Natural killer cell (primary cell): Measurements from ENCODE around the gene PCYT1A. TPM values are rescaled to one million over a fixed set of nuclear protein-coding genes. Genes with fewer than 3 reads are reported as not detected.

Experiments
- ATAC-seq, 3 donors: fragments of 150-1000 bp in 2 of 3; fragments of 200-7000 bp in 1 of 3; cut with Tn5 transposase; 1 replicate in 1 of 3; 2 replicates in 2 of 3; pipeline ENCODE4 v1.10.0; 2021; ENCODE audit warnings: mild to moderate bottlenecking in 2 of 3, moderate library complexity in 2 of 3
- DNase-seq, 2 donors: peaks; one replicate each; pipeline versions ENCODE4 v3.0.0 to v3.0.0-alpha.2; 2013 to 2021; ENCODE audit warnings: mixed read lengths in 1 of 2
- H3K27ac ChIP-seq: one replicate; pipeline ENCODE4 v1.5.1; 2013; ENCODE audit warnings: mild to moderate bottlenecking, low read length
- H3K27me3 ChIP-seq: one replicate; pipeline ENCODE4 v1.6.1; 2013; ENCODE audit warnings: low read length; ENCODE audit not compliant: control insufficient read depth, insufficient read depth
- H3K36me3 ChIP-seq: one replicate; pipeline ENCODE4 v1.6.1; 2013; ENCODE audit warnings: low read length; ENCODE audit not compliant: control insufficient read depth, insufficient read depth
- H3K4me1 ChIP-seq: one replicate; pipeline ENCODE4 v1.6.1; 2013; ENCODE audit warnings: low read length; ENCODE audit not compliant: control insufficient read depth, insufficient read depth
- H3K4me3 ChIP-seq: one replicate; pipeline ENCODE4 v1.5.1; 2013; ENCODE audit warnings: low read length
- H3K9me3 ChIP-seq: one replicate; pipeline ENCODE4 v1.6.1; 2013; ENCODE audit warnings: low read length; ENCODE audit not compliant: control insufficient read depth, insufficient read depth
- H3K27ac Mint-ChIP-seq, 2 donors: one replicate each; pipeline ENCODE4 v1.8.0; 2022; ENCODE audit warnings: mild to moderate bottlenecking in 2 of 2, mixed read lengths in 2 of 2, moderate library complexity in 1 of 2
- H3K27me3 Mint-ChIP-seq, 2 donors: one replicate each; pipeline ENCODE4 v1.8.0; 2022; ENCODE audit warnings: low read depth in 2 of 2, mixed read lengths in 2 of 2
- H3K36me3 Mint-ChIP-seq: one replicate; pipeline ENCODE4 v1.8.0; 2022; ENCODE audit warnings: mixed read lengths
- H3K4me1 Mint-ChIP-seq, 2 donors: one replicate each; pipeline ENCODE4 v1.8.0; 2022; ENCODE audit warnings: mixed read lengths in 2 of 2
- H3K4me3 Mint-ChIP-seq: one replicate; pipeline ENCODE4 v1.8.0; 2022; ENCODE audit warnings: mild to moderate bottlenecking, moderate library complexity, mixed read lengths
- H3K9me3 Mint-ChIP-seq, 2 donors: one replicate each; pipeline ENCODE4 v1.8.0; 2022; ENCODE audit warnings: mixed read lengths in 2 of 2
- CTCF ChIP-seq: fragments of 200-600 bp; IDR thresholded peaks from one replicate; pipeline ENCODE4 v1.8.0; 2022; ENCODE audit warnings: antibody characterized with exemption
- WGBS: methylation state at CpG from one replicate; pipeline ENCODE4 v1.1.7; 2013; ENCODE audit warnings: missing lambda C conversion rate; ENCODE audit not compliant: insufficient coverage; 5-methylcytosine and 5-hydroxymethylcytosine counted together
- intact Hi-C: fragments of 100-400 bp; cut with micrococcal nuclease; formaldehyde crosslinking; loops from one replicate; pipeline ENCODE4 v1.14.2; 2022
- total RNA-seq, 4 donors: library from RNA; stranded (reverse); fragments of 120-200 nt in 1 of 4; gene quantifications; one replicate each; pipeline versions ENCODE4 v1.2.3 to v1.2.4, GENCODE V29; 2013 to 2022

PCYT1A gene
- total RNA-seq, 3 donors from 2014 or later (not counting 1 experiment from before 2014, with no cell fraction given), result 105 to 123 (median 110) TPM

DNA sequence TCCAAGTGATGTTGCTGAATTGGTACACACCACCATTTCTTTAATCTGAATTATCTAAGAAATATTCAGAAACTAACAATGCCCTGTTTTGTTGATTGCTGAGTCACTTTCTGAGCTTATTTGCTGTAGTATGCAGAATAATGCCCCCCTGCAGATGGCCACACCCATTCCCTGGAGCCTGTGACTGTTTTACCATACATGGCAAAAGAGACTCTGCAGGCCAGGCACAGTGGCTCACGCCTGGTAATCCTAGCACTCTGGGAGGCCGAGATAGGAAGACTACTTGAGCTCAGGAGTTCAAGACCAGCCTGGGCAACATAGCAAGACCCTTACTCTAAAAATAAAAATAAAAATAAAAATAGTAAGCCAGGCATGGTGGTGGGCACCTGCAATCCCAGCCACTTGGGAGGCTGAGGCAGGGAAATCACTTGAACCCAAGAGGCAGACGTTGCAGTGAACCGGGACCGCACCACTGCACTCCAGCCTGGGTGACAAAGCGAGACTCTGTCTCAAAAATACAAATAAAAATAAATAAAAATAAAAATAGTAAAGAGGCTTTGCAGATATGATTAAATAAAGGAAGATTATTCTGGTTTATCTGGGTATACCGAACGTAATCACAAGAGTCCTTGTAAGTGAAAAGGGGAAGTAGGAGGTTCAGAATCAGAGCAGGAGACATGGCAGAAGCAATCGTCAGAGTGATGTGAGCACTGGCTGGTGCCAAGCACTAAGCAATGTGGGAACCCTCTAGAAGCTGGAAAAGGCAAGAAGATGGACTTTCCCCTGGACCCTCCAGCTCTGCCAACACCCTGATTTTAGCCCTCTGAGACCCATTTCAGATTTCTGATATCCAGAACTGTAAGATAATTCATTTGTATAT, 19.0 kb downstream of the PCYT1A start:
- no peak for TF ChIP-seq CTCF
- Mint-ChIP-seq H3K4me3 (no peak overlapping the region), H3K27ac (no peak overlapping the region), H3K27me3 (no peaks in the 10 kb centered on the region), H3K9me3 (no peaks in the 10 kb centered on the region), H3K36me3 (peaks cover 5% of the 10 kb centered on the region), H3K4me1 (peaks cover 31 to 32% of the 10 kb centered on the region in 2 donors)
- no peak for DNase-seq
- intact Hi-C loops, result no loop called here
- no peaks in the 10 kb centered on the region for H3K9me3 ChIP-seq
- no peaks in the 10 kb centered on the region for H3K27me3 ChIP-seq
- no peak overlapping the region for H3K4me3 ChIP-seq
- H3K27ac ChIP-seq, result no peak overlapping the region
- no peak for ATAC-seq
- H3K4me1 ChIP-seq, result peaks cover 13% of the 10 kb centered on the region
- H3K36me3 ChIP-seq, result peaks cover 40% of the 10 kb centered on the region
- 78% methylated on average over 8 of the region's 9 CpGs for WGBS

GRCh38 chr3:196263819-196264218, 23.7 kb downstream of the PCYT1A start:
- Histone ChIP-seq H3K27ac (no peak overlapping the region), H3K4me1 (no peaks in the 10 kb centered on the region), H3K27me3 (no peaks in the 10 kb centered on the region), H3K4me3 (no peak overlapping the region), H3K36me3 (peaks cover 23% of the 10 kb centered on the region), H3K9me3 (no peaks in the 10 kb centered on the region)
- Mint-ChIP-seq H3K4me1 (peaks cover 12 to 22% of the 10 kb centered on the region in 2 donors), H3K27ac (peak overlapping the region; percentile 28 to 76), H3K27me3 (no peaks in the 10 kb centered on the region), H3K4me3 (no peak overlapping the region), H3K9me3 (no peaks in the 10 kb centered on the region), H3K36me3 (peaks cover 10% of the 10 kb centered on the region)
- DNase-seq (no peak), ATAC-seq (no peak)
- WGBS, result 98% methylated on average over 7 of the region's 7 CpGs
- TF ChIP-seq CTCF, result no peak
- intact Hi-C loops, result no loop called here

GRCh38 chr3:196260784-196261183, 26.7 kb downstream of the PCYT1A start:
- H3K27ac Mint-ChIP-seq, result no peak overlapping the region
- Histone ChIP-seq H3K4me1 (no peaks in the 10 kb centered on the region), H3K36me3 (peaks cover 19% of the 10 kb centered on the region), H3K4me3 (no peak overlapping the region), H3K27ac (no peak overlapping the region), H3K27me3 (no peaks in the 10 kb centered on the region), H3K9me3 (no peaks in the 10 kb centered on the region)
- no peak overlapping the region for H3K4me3 Mint-ChIP-seq
- TF ChIP-seq CTCF, result no peak
- no peaks in the 10 kb centered on the region for H3K27me3 Mint-ChIP-seq
- WGBS, result 95% methylated on average over 3 of the region's 4 CpGs
- H3K36me3 Mint-ChIP-seq, result peaks cover 10% of the 10 kb centered on the region
- DNase-seq, result no peak
- peaks cover 16 to 22% of the 10 kb centered on the region in 2 donors for H3K4me1 Mint-ChIP-seq
- no peaks in the 10 kb centered on the region for H3K9me3 Mint-ChIP-seq
- intact Hi-C loops, result no loop called here
- ATAC-seq, result no peak
